ENCODE data around the gene KIAA0753. TPM values are rescaled to one million over a fixed set of nuclear protein-coding genes. Genes with fewer than 3 reads are reported as not detected.

Gene KIAA0753
- 26.4 and 33.7 TPM in 2 replicates for total RNA-seq (ENCODE audit: low replicate concordance)
- long read RNA-seq, partial matches to known transcripts: 10 of 13 reads
- long read RNA-seq, other reads (novel, unspliced or antisense): 3 of 13 reads

- H3K9me3 Mint-ChIP-seq: no peaks in the 10 kb centered on the region
- TF ChIP-seq, protein P1, sequence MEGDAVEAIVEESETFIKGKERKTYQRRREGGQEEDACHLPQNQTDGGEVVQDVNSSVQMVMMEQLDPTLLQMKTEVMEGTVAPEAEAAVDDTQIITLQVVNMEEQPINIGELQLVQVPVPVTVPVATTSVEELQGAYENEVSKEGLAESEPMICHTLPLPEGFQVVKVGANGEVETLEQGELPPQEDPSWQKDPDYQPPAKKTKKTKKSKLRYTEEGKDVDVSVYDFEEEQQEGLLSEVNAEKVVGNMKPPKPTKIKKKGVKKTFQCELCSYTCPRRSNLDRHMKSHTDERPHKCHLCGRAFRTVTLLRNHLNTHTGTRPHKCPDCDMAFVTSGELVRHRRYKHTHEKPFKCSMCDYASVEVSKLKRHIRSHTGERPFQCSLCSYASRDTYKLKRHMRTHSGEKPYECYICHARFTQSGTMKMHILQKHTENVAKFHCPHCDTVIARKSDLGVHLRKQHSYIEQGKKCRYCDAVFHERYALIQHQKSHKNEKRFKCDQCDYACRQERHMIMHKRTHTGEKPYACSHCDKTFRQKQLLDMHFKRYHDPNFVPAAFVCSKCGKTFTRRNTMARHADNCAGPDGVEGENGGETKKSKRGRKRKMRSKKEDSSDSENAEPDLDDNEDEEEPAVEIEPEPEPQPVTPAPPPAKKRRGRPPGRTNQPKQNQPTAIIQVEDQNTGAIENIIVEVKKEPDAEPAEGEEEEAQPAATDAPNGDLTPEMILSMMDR (conservative IDR thresholded peaks at IDR 0.05): no peak
- H3K4me3 Mint-ChIP-seq: peak within 1 kb of the TSS; percentile 95
- peak within 1 kb of the TSS; percentile 98 for H3K27ac Mint-ChIP-seq
- peak; percentile 91 for DNase-seq (ENCODE audit: extremely low spot score, unreplicated experiment)
- no peaks in the 10 kb centered on the region for H3K27me3 Mint-ChIP-seq
- H3K4me1 Mint-ChIP-seq (ENCODE audit: unreplicated experiment): peaks cover 18% of the 10 kb centered on the region
- no peaks in the 10 kb centered on the region for H3K36me3 Mint-ChIP-seq
These were observed at the start of gene KIAA0753, which contains the start of gene TXNDC17 for GRCh38 chr17:6640536-6641246. Gene KIAA0753, minus strand, starts transcription at chr17:6640711. Its CDS starts 5,608 bp downstream, at chr17:6635103. Gene TXNDC17, plus strand, starts transcription at chr17:6641060. Its CDS starts 23 bp downstream, at chr17:6641083.

GRCh38 chr17:6688944-6689343 lies 48.4 kb upstream of the KIAA0753 start:
- TF ChIP-seq, protein P1 (conservative IDR thresholded peaks at IDR 0.05): no peak
- Mint-ChIP-seq H3K4me1 (ENCODE audit: unreplicated experiment) (no peaks in the 10 kb centered on the region), H3K9me3 (no peaks in the 10 kb centered on the region), H3K27me3 (peaks cover 47% of the 10 kb centered on the region), H3K36me3 (no peaks in the 10 kb centered on the region), H3K4me3 (no peak overlapping the region), H3K27ac (no peak overlapping the region)
- DNase-seq (ENCODE audit: extremely low spot score, unreplicated experiment): no peak

- Mint-ChIP-seq H3K36me3 (no peaks in the 10 kb centered on the region), H3K4me1 (ENCODE audit: unreplicated experiment) (no peaks in the 10 kb centered on the region), H3K4me3 (no peak overlapping the region), H3K9me3 (no peaks in the 10 kb centered on the region), H3K27ac (no peak overlapping the region), H3K27me3 (peaks cover 26% of the 10 kb centered on the region)
- TF ChIP-seq, protein P1 (conservative IDR thresholded peaks at IDR 0.05): no peak
- DNase-seq (ENCODE audit: extremely low spot score, unreplicated experiment): no peak
These were observed 45.5 kb upstream of the KIAA0753 start for GRCh38 chr17:6686026-6686425.

- no peaks in the 10 kb centered on the region for H3K4me1 Mint-ChIP-seq (ENCODE audit: unreplicated experiment)
- TF ChIP-seq, protein P1 (conservative IDR thresholded peaks at IDR 0.05): no peak
- H3K9me3 Mint-ChIP-seq: no peaks in the 10 kb centered on the region
- H3K27ac Mint-ChIP-seq: no peak overlapping the region
- H3K4me3 Mint-ChIP-seq: no peak overlapping the region
- peaks cover 26% of the 10 kb centered on the region for H3K27me3 Mint-ChIP-seq
- no peak for DNase-seq (ENCODE audit: extremely low spot score, unreplicated experiment)
- no peaks in the 10 kb centered on the region for H3K36me3 Mint-ChIP-seq
These were observed 44.6 kb upstream of the KIAA0753 start for GRCh38 chr17:6684881-6685767.

DNA sequence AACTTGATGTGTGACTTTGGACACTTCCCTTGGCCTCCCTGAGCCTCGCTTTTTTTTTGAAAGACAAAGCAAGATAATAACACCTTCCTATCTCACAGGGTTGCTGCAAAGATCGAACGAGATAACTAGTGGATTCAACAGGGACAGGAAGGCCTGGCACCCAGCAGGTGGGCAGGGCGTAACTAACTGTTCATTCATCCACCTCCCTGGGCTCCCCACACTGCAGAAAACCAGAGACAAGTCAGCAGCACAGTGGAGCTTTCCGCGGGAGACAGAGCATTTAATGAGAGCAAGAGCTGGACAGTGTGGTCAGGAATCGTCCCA lies 43.9 kb upstream of the KIAA0753 start:
- no peak for DNase-seq (ENCODE audit: extremely low spot score, unreplicated experiment)
- peaks cover 21% of the 10 kb centered on the region for H3K27me3 Mint-ChIP-seq
- H3K9me3 Mint-ChIP-seq: no peaks in the 10 kb centered on the region
- H3K27ac Mint-ChIP-seq: no peak overlapping the region
- H3K4me3 Mint-ChIP-seq: no peak overlapping the region
- H3K36me3 Mint-ChIP-seq: no peaks in the 10 kb centered on the region
- TF ChIP-seq, protein P1 (conservative IDR thresholded peaks at IDR 0.05): no peak
- no peaks in the 10 kb centered on the region for H3K4me1 Mint-ChIP-seq (ENCODE audit: unreplicated experiment)
